DOHH2 (cell line): Measurements from ENCODE around the gene ZNF792.

ENCODE experiments used
- CTCF ChIP-seq: fragments of 200-600 bp; sonication (generic); IDR thresholded peaks from one replicate; pipeline ENCODE4 v1.5.1; 2014; ENCODE audit warnings: antibody characterized with exemption, mild to moderate bottlenecking, low read depth, low read length; ENCODE audit not compliant: poor library complexity, severe bottlenecking
- EZH2phosphoT487 ChIP-seq: fragments of 200-600 bp; sonication (generic); IDR thresholded peaks from 2 replicates; pipeline ENCODE4 v1.6.1; 2017; ENCODE audit warnings: borderline replicate concordance, mild to moderate bottlenecking, antibody characterized with exemption, low read length, moderate library complexity, mixed read lengths

GRCh38 chr19:34967551-34967950 lies 3.5 kb upstream of the ZNF792 start:
- TF ChIP-seq CTCF (no peak), EZH2phosphoT487 (no peak)
